ENCODE measurements around the gene KIFC1.

Gene KIFC1

DNA sequence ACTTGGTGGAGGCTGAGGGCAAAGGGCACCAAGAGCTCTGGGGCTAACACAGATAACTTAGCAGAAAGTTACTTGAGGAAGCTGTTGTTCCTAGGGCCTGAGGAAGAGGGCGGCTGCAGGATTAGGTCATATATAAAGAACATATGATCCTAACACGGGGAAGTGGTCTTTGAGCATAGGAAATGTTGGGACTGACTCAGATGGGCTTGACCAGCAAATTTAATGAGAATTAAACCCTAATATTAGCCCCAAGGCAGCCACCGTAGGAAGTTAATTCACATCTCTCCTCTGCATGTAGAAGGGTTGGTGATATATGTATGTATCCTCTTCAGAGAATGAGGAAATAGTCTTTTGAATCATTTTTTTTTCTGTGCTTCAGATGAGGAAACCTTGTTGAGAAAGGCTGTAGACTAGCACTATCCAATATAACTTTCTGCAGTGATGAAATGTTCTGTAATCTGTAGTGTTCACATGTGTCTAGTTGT is 53.5 kb downstream of the KIFC1 start:
- DNase-seq = no peak

GRCh38 chr6:33446356-33446755 is 54.7 kb downstream of the KIFC1 start:
- DNase-seq = no peak

- no peak for DNase-seq
Observed at GRCh38 chr6:33450434-33450833, 58.8 kb downstream of the KIFC1 start.

DNA sequence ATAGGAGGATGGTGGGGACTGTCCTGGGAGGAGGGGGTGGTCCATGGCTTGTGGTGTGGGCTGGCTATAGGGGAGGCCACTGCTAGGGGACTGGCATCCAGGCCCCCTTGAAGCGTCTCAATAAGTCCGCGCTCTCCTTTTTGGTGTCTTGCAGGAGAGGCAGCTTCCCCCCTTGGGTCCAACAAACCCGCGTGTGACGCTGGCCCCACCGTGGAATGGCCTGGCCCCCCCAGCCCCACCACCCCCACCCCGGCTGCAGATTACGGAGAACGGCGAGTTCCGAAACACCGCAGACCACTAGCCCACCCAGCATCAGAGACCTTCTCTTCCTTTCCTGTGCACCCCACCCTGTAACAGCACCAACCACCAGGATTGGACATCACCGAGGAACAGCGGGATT is 60.0 kb downstream of the KIFC1 start:
- DNase-seq = no peak

- no peak for DNase-seq
Observed at GRCh38 chr6:33452496-33452895, 60.9 kb downstream of the KIFC1 start.

DNA sequence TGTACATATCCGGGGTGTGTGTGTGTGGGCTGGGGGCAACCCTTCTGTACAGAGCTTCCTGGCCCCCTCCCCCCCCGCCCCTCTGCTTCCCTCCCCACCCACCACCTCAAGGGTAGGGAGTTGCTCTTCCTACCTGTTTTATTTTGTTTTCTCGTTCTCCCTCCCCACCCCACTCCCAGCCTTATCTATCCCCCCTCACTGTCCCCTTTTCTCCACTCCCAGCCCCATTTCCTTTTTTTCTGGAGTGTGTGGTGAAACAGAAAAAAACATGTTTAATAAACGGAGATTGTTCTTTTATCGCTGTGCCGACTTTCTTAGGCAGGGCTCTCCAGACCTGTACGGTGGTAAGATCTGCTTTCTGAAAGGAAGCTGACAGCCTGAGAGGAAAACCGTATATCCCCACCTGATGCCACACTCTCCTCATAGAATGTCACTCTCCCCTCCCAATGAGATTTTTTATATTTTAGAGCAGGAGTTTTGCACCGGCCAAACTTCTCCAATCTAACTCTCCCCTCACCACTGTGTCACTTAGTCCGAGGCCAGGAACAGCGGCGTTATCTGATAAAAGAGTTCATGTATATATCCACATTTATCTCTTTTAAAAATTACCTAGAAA is 61.9 kb downstream of the KIFC1 start:
- no peak for DNase-seq

DNA sequence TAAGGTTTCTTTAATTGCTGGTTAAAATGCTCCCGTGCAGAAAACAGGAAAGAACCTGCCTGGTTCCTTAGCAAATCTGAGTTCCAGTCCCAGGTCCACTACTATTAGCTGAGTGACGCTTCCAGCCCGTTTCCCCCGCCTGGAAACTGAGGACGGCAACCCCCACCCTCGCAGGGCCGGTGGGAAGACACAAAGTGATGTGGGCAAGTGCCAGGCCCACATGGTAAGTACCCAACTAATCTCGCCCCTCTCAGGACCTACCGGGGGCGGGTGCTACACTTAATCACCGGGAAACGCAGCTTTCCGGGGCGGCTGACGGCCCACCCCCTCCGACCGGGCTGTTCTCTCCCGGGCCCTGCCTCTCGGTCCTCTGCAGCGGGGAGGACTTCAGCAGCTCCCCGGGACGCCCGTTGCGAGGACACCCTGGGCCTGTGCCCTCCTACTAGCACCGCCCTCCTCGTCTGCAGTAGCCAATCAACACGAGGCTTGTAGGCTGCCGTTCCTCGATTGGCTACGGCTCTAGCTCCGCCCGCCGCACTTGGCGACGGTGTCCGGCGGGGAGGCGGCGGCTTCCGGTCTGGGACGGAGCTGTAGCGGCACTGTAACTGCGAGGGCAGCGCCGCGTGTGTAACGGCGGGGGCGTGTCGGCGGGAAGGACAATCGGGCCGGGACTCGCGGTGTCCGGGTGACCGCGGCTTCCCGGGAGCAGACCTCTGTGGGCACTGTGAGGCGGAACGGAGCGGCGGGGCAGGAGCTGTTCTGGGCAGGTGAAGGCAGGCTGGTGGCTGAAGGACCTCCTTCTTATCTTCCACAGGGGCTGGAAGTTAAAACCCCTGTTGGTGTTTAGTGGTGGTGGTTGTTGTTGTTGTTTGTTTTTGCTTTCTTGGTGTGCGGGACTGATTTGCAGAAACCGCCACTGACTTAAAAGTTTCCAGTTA is 62.7 kb downstream of the KIFC1 start, which contains the start of gene ZBTB9:
Gene ZBTB9 (plus strand): TSS at position 568 of the 938 bp plus-strand sequence. CDS start 525 bp downstream, outside the sequence.
- peak; percentile 83 for DNase-seq

GRCh38 chr6:33455051-33455450 is 63.4 kb downstream of the KIFC1 start:
- no peak for DNase-seq

- no peak for DNase-seq
Observed at GRCh38 chr6:33456156-33456555, 64.5 kb downstream of the KIFC1 start.

DNA sequence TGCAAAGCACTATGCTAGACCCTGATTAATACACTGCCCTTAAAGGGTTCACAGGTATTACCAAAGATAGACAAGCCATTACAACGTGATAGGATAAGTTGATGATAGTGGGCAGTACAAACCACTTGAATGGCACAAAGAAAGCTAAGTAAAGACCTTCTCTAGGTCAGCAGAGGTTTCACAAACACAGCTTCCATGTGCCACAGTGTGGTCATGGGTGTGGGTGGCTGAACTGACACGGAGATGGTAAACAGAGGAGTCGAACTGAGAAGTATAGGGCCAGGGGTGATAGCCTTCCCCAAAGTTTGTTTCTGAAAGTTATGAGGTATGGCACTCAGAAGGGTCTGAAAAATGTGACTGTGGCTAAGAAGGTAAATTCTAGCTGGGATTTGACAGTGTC is 67.1 kb downstream of the KIFC1 start:
- DNase-seq = no peak

DNA sequence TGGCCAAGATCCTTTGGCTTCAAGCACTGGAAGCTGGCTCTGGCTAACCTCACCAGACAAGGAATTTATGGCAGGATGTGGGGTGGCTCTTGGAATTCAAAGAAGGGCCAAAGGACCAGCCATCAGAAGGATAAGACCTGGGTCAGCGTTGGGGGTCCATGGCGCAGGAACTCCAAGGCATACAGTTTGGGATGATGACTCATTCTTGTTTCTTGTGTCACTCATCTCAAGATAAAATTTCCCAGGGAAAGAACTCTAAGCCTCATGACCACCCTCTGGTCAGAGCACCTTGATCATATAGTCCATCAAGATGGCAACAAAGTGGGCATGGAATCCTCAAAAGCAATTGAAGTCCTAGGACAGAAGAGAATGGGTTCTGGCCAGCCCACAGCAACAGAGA is 67.6 kb downstream of the KIFC1 start:
- no peak for DNase-seq

All from NCI-H1436 treated with DMSO at 0.1 percent for 48 hours (cell line).